GM19193 (cell line): ENCODE data around the gene AKAP9.

Source experiments
- POLR2A ChIP-seq: IDR thresholded peaks from 4 replicates; pipeline ENCODE4 v1.6.1; 2011; ENCODE audit not compliant: insufficient read depth, insufficient read length; ENCODE audit errors: extremely low read depth

The AKAP9 gene

DNA sequence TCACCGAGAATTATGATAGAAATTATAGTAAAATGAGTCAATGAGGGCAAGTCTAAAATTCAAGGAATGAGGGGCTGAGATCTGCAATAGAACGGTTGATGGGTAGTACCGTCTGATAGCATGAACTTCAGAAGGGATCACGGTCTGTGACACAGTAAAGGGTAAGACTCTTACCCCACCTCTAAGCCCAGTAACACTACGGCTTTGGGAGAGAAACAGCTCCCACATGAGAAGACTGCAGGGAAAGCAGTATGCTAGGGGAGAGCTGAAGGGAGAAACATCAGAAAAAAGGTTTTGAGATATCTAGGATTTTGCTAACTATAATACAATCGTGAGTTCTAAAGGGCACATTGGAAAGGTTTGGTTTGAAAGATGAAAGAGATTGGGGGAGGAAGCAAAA is 12.8 kb upstream of the AKAP9 start:
- TF ChIP-seq POLR2A, result no peak

DNA sequence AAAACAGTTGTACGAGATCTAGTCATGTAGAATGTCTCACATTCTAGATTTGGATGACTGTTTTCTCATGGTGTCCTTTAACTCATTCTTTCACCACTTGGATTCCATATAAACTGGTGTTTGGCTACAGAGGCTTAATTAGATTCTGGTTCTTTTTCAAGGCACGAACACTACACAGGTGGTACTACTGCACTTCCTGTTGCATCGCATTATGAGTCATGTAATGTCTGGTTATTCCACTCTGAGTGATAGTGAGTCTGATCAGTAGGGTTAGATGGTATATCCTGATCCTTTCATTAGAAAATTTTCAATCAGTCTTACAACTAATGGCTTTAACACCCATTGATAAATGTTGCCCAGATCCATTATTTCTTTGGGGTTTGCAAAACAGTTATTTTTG is 11.2 kb upstream of the AKAP9 start:
- no peak for TF ChIP-seq POLR2A

DNA sequence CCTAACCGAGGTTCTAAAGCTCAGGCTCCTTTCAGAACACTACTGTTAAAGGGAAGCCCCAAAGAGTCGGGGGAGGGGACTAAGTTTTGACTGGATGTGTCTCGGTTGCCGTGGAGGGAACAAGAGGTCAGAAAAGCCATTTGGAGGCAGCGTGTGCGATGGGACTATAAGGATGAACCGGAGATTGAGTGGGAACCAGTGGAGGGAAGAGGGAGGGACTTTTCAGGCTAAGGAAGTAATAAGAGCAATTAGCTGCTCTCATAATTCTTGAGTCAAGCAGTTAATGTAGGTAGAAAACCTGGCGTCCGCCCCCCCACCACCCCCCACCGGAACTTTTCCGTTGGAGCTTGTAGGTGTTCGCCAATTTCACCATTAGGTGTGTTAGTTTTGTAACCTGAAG is 491 bp upstream of the AKAP9 start:
- TF ChIP-seq POLR2A, result no peak

DNA sequence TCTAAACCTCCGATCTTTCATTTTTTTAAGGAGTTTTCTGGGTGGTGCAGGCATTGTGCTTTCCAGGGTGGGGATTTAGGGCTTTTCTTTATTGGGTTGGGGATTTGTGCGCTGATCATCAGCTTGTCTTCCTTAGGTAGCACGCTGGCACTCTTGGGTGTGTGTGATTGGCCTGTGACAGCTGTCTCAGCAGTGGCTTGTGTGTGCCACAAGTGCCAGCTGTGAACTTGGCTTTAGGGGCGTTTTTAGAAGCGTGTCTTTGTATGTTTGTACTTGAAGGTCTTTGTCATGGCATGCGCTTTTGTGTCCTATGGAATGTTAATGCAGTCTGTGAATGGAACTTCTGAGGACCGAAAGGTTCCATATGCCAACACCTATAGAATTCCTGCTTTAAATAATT is 788 bp downstream of the AKAP9 start:
- no peak for TF ChIP-seq POLR2A

DNA sequence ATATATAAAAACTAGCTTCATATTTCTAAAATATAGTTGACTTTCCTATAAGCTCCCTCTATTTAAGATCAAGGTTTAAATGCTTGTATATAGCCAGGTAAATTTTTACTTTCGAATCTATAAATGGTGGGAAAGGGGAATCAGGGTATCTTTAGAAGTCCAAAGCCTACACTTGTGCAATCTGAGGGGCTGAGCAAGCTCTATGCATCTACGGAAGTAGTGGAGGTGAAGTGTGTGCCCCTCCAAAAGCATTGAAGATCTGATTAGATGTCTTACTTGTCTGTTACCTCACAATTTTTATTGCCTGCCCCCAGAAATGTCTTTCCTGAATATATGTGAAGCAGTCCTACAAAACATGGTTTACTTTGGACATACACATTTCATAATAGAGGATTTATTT is 1.6 kb downstream of the AKAP9 start:
- no peak for TF ChIP-seq POLR2A

DNA sequence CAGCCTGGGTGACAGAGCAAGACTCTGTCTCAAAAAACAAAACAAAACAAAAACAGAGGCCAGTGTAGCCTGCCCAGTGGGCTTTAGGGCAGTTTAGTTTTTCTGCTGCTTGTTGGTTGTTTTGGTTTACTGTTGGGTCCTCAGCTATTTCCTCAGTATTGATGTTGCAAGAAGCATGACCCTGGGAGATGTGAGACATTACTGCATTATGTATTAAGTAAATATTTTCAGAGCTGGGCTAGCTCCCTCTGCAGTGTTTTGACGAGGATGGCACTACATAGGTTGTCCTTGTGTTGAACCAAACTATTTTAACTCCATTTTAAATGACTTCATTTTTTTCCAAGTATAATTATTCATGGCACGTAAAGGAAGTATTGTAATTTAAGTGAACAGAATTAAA is 4.8 kb downstream of the AKAP9 start:
- TF ChIP-seq POLR2A, result no peak

DNA sequence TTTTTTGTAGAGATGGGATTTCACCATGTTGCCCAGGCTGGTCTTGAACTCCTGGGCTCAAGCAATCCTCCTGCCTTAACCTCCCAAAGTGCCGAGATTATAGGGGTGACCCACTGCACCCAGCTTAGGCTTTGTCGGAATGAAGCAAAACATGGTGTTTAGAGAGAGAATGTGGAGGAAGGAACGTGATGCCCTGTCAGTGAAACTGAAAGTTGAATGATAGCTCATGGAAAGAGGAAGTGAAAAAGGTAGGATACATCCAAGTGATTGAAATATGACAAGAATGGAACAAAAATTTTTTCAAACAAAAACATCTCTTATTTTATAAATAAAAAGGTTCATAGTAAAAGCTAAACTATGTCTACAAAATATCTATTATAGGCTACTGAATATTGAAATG is 5.9 kb downstream of the AKAP9 start:
- TF ChIP-seq POLR2A, result no peak

DNA sequence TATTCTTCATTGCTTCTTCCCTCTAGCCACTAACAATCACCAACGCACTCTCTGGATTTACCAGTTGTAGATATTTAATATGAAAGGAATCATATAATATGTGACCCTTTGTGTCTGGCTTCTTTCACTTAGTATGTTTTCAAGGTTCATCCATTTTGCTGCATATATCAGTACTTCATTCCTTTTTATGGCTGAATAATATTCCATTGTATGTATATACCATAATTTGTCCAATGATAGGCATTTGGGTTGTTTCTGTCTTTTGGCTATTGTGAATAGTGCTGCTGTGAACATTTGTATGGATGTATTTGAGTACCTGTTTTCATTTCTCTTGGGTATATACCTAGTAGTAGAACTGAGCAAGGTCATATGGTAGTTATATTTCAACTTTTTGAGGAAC is 7.3 kb downstream of the AKAP9 start:
- no peak for TF ChIP-seq POLR2A

DNA sequence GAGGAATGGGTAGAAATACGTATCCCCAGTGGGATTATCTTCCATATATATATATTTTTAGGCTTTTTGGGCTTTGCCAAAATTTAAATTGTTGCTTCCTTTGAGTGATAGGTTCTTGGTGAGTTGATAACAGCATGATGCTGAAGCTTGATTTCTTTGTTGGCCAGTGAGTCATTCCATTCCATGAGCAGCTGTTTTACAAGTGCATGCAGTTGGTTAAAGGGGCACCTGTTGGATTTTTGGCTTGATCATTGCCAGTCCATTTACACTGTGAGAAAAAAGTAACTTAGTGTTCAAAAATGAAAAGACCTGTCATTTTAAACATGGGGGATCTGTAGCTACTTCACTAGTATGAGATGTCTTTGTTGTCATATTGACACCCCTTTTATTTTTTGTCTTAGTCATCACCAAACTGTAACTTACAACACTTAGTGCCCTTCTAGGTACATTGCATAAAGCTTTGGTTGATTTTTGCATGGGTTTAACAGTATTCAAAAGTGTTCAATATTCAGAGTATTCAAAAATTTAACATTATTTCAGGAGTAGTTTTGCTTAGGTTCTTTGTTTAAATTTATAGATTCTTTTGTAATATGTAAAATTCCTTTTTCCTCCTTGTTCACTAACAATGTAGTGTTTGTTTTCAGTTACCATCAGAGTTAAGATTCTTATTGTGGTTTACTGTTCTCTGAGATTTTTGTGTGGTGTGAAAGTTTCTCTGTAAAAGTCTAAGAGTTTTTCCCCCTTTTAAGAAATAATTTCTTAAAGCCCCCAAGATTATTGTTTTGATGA is 8.8 kb downstream of the AKAP9 start:
- no peak for TF ChIP-seq POLR2A

DNA sequence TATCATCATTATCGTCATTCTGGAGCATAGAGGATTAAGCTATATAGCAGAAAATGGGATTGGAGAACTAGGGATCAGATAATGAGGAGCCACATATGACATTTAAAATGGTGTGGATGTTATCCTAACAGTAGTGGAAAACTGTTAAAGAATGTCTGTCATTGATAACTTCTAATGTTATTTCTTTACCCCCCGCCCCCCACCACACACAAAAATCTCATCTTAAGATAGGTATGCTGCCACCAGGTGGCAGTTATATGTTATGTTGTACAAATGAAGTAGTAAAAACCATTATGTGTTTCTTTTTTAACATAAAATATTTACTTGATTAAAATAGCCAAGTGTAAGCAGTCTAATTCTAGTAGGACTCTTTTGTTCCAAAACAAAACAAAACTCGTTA is 13.0 kb downstream of the AKAP9 start:
- TF ChIP-seq POLR2A, result no peak

DNA sequence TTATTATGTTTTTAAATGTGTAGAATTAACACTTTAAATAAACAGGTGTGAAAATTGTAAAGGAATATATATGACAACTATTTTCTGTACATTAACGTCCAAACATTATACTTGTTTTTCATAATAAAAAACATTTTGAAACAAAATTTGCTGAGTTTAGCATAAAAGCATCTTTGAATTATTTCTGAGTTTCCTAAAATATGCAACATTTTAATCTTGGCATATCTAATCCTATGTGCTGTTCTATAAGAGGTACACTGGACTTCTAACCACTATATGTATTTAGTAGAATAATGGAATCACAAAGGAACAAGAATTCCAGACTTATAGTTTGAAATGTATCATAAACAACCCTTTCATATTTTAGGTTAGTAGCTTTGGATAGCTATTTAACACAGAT is 16.6 kb downstream of the AKAP9 start:
- no peak for TF ChIP-seq POLR2A

DNA sequence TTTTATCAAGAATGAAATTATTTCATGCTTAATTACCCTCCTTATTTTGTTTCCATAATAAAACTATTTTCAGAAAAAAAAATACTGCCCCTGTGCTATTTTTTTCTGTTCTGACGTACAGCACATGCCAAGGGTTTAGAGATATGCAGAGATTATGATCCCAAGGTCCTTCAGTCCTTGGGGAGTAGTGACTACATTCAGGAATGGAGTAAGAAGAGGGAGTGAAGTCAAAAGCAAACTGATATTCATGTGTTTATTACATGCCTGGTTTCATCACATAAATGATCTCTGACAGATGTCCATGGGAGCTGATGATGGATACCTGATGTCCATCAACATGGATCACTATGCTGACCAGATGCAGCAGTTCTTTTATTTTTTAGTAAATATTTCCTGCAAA is 17.2 kb downstream of the AKAP9 start:
- TF ChIP-seq POLR2A, result no peak

DNA sequence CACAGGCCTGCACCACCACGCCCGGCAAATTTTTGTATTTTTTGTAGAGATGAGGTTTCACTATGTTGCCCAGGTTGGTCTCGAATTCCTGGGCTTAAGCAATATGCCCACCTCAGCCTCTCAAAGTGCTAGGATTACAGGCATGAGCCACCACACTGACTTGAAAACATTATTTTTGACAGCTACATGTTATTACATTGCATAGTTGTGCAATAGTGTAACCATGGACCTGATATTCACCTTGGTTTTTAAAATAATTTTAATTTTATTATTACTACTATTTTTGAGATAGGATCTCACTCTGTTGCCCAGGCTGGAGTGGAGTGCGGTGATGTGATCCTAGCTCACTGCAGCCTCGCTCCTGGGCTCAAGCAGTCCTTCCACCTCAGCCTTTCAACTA is 18.4 kb downstream of the AKAP9 start:
- TF ChIP-seq POLR2A, result no peak

DNA sequence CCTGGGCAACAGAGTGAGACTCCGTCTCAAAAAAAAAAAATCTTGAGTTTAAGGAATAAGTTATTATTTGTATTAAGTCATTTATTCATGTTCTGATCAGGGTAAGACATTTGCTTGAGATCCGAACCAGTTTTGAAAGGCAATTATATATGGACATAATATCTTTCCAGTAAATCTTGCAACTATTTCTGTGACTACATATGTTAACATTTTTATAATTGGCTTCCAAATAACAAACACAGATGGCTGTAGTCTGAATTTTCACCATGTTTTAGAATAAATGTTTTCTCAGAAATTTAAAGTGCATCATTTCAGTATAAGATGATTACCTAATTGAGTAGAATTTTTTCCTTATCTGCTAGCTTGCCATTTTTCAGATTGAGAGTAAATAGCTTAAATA is 21.2 kb downstream of the AKAP9 start:
- TF ChIP-seq POLR2A, result no peak

DNA sequence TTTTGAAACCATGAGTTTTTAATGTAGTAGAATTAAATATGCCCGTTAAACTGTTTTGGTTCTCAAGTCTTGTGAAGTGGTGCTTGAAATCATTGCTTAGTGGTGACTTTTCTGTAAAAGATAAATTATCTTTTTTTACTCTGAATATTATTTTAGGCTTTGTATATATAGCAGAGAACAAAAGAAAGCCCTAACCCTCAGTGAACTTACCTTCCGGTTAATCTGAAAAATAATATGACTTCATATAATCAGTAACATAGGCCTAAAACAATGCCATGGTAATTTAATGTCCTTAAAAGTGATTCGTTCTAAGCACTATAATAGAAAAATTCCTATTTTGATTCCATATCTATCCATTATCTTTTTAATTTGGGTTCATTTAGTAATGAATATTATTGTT is 21.8 kb downstream of the AKAP9 start:
- no peak for TF ChIP-seq POLR2A

DNA sequence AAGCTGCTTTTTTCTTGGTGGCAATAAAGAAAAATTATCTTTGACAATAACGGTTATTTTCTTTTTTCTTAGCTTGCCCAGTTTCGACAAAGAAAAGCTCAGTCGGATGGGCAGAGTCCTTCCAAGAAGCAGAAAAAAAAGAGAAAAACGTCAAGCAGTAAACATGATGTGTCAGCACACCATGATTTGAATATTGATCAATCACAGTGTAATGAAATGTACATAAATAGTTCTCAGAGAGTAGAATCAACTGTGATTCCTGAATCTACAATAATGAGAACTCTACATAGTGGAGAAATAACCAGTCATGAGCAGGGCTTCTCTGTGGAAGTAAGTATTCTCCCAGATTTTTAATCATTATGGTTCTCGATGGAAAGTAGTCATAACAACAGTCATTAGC is 33.0 kb downstream of the AKAP9 start:
- no peak for TF ChIP-seq POLR2A

DNA sequence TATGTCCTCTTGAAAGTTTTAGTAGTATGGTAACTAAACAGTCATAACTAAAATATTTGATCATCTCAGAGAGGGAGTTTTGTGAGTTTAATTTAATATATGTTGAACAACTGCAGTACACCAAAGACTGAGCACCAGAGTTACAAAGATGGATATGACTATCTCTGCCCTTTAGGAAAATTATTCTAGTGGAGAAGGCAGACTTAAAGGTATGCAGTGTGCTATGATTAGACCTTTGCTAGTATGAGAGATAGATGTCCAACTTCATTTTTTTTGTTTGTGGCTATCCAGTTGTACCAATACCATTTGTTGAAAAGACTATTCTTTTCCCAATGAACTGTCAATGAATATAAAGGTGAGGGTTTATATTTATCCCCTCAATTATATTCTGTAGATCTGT is 33.4 kb downstream of the AKAP9 start:
- TF ChIP-seq POLR2A, result no peak
